GM11168 (cell line): Measurements from ENCODE around the gene TRIM66.

Source experiments
- in situ Hi-C: fragments of 300-500 bp; cut with MboI; formaldehyde crosslinking; loops from one replicate; pipeline ENCODE4 v1.12.0; 2022; ENCODE audit warnings: low sequenced_read_pairs; ENCODE audit not compliant: unreplicated experiment

TRIM66 gene

GRCh38 chr11:8682303-8683114, at the start of gene TRIM66, which contains the start of gene RPL27A:
TRIM66 (minus strand) TSS chr11:8682665; CDS start chr11:8672274, 10,391 bp downstream.
RPL27A (plus strand) TSS chr11:8682792; CDS start chr11:8682814, 22 bp downstream.
- in situ Hi-C loops, result loop anchor here (25.0 kb wide), 1 partner anchor 280 kb away; the partner anchor contains the start of gene TMEM9B

- in situ Hi-C loops, result no loop called here
Measured at GRCh38 chr11:8731647-8732323, 49.3 kb upstream of the TRIM66 start.

GRCh38 chr11:8730697-8731020, 48.2 kb upstream of the TRIM66 start:
- in situ Hi-C loops, result no loop called here

GRCh38 chr11:8729837-8730696, 47.6 kb upstream of the TRIM66 start:
- in situ Hi-C loops, result no loop called here

GRCh38 chr11:8729067-8729466, 46.6 kb upstream of the TRIM66 start:
- in situ Hi-C loops, result no loop called here

- in situ Hi-C loops, result no loop called here
Measured at GRCh38 chr11:8728563-8728962, 46.1 kb upstream of the TRIM66 start.

GRCh38 chr11:8726395-8726794, 43.9 kb upstream of the TRIM66 start:
- in situ Hi-C loops, result no loop called here

GRCh38 chr11:8724682-8725081, 42.2 kb upstream of the TRIM66 start:
- in situ Hi-C loops, result no loop called here

- in situ Hi-C loops, result no loop called here
Measured at GRCh38 chr11:8723711-8724110, 41.2 kb upstream of the TRIM66 start.

- in situ Hi-C loops, result no loop called here
Measured at GRCh38 chr11:8722809-8723208, 40.3 kb upstream of the TRIM66 start.

GRCh38 chr11:8721609-8722500, 39.4 kb upstream of the TRIM66 start:
- in situ Hi-C loops, result no loop called here

GRCh38 chr11:8720868-8721608, 38.6 kb upstream of the TRIM66 start:
- in situ Hi-C loops, result no loop called here

GRCh38 chr11:8720352-8720751, 37.9 kb upstream of the TRIM66 start:
- in situ Hi-C loops, result no loop called here

GRCh38 chr11:8719721-8720120, 37.3 kb upstream of the TRIM66 start:
- in situ Hi-C loops, result no loop called here

GRCh38 chr11:8719211-8719649, 36.8 kb upstream of the TRIM66 start:
- in situ Hi-C loops, result no loop called here

GRCh38 chr11:8717876-8718753, 35.6 kb upstream of the TRIM66 start:
- in situ Hi-C loops, result no loop called here

GRCh38 chr11:8717544-8717875, 35.0 kb upstream of the TRIM66 start:
- in situ Hi-C loops, result no loop called here

- in situ Hi-C loops, result no loop called here
Measured at GRCh38 chr11:8715501-8715900, 33.0 kb upstream of the TRIM66 start.
